NCI-H2081 treated with DMSO at 0.1 percent for 48 hours (cell line): ENCODE measurements around the gene UBA7.
"Not testable (repeated sequence)": the region's sequence is repeated elsewhere in the genome, so short reads cannot be mapped to it uniquely, and the experiment has no call there.

Source experiments
- DNase-seq: peaks from one replicate; lab custom pipeline; 2025; lab: John Stamatoyannopoulos, UW

The UBA7 gene

DNA sequence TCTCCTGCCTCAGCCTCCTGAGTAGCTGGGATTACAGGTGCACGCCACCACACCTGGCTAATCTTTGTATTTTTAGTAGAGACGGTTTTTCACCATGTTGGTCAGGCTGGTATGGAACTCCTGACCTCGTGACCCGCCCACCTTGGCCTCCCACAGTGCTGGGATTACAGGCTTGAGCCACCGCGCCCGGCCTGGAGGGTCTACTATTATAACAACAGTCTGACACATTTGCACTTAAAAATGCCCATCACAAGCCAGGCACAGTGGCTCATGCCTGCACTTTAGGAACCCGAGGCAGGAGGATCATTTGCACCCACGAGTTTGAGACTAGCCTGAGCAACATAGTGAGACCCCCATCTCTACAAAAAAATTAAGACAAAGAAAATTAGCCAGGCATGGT is 31.5 kb downstream of the UBA7 start:
- DNase-seq, result not testable (repeated sequence)

DNA sequence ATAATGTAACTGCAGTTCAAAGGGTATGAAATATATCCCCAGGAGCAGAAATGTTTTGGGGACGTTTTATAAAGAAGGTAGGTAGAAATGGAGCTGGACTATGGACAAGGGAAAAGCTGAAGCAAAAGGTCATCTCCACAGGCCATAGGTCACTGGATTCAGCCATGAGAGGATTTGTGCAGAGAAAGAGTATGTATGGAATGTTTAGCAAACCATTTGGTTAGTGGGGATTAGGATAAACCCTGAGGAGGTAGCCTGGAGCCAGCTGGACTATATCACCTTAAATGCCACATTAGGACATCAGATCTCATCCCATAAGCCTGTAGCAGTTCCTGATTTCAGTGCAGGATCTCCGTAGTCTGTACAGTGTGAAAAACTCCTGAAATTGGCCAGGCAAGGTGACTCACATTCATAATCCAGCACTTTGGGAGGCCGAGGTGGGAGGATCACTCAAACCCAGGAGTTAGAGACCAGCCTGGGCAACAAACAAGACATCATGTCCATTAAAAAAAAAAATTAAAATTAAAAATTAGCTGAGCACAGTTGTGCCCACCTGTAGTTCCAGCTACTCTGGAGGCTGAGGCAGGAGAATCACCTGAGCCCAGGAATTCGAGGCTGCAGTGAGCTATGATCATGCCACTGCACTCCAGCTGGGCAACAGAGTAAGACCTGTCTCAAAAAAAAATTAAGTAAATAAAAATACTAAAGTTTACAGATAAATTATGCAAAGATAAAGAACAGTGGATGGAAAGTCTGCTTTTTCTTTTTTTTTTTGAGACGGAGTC is 32.1 kb downstream of the UBA7 start:
- no peak for DNase-seq

DNA sequence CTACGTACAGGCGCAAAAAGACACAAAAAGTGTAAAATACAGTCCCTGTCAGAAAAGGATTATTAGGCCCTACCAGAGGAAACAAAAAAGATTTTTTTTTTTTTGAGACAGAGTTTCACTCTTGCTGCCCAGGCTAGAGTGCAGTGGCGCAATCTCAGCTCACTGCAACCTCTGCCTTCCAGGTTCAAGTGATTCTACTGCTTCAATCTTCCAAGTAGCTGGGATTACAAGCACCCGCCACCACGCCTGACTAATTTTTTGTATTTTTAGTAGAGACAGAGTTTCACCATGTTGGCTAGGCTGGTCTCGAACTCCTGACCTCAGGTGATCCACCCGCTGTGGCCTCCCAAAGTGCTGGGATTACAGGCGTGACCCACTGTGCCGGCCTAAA is 32.8 kb downstream of the UBA7 start:
- DNase-seq, result not testable (repeated sequence)

GRCh38 chr3:49780080-49780974 is 33.4 kb downstream of the UBA7 start:
- DNase-seq, result no peak

DNA sequence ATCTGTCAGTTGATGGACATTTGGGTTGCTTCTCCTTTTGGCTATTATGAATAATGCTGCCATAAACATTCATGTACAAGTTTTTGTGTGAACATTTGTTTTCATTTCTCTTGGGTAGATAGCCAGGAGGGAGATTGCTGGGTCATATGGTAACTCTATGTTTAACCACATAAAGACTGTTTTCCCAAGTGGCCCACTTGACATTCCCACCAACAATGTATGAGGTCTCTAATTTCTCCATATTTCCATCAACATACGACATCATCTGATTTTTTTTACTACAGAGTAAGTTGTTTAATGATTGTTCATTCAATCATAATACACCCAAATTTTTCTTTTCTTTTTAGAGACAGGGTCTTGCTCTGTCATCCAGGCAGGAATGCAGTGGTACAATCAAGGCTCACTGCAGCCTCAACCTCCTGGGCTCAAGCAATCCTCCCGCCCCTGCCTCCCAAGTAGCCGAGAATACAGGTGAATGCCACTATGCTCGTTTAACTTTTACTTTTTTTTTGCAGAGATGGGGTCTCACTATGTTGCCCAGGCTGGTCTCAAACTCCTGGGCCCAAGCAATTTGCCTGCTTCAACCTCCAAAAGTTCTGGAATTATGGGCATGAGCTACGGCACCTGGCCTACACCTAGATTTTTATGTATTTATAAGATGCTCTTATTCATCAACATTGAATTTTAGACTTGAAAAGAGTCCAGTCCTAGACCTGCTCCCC is 34.2 kb downstream of the UBA7 start:
- DNase-seq, result no peak

- DNase-seq, result not testable (repeated sequence)
Observed at GRCh38 chr3:49776101-49776500, 37.7 kb downstream of the UBA7 start.

DNA sequence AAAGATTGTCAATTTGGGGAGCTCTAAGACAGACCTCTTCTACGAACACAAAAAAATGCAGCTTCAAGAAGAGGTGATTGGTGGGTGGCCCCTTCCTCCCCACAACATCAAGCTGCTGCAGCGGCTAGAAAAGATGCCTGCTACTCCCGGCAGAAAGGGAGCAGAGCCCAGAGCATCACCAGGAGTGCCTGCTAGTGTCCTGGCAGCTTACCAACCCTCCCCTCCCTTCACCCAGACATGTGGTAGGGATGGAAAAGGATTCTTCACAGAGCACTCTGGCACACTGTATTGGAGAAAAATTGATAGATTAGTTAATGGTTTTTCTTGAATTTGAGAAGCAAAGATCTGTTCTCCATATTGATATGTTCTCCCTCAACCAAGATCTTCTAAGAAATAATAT is 38.2 kb downstream of the UBA7 start:
- DNase-seq, result no peak

DNA sequence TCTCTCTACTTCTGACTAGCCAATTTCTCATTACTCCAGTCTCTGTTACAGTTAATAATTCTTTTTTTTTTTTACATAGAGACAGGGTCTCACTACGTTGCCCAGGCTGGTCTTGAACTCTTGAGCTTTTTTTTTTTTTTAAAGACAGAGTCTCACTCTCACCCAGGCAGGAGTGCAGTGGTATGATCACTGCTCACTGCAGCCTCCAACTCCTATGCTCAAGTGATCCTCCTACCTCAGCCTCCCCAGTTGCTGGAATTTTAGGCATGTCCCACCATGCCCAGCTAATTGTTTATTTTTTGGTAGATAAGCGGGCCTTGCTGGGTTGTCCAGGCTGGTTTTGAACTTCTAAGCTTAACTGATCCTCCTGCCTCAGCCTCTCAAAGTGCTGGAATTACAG is 41.0 kb downstream of the UBA7 start:
- no peak for DNase-seq

GRCh38 chr3:49771340-49771938 is 42.3 kb downstream of the UBA7 start:
- DNase-seq, result no peak

GRCh38 chr3:49769926-49770325 is 43.8 kb downstream of the UBA7 start:
- DNase-seq, result no peak

DNA sequence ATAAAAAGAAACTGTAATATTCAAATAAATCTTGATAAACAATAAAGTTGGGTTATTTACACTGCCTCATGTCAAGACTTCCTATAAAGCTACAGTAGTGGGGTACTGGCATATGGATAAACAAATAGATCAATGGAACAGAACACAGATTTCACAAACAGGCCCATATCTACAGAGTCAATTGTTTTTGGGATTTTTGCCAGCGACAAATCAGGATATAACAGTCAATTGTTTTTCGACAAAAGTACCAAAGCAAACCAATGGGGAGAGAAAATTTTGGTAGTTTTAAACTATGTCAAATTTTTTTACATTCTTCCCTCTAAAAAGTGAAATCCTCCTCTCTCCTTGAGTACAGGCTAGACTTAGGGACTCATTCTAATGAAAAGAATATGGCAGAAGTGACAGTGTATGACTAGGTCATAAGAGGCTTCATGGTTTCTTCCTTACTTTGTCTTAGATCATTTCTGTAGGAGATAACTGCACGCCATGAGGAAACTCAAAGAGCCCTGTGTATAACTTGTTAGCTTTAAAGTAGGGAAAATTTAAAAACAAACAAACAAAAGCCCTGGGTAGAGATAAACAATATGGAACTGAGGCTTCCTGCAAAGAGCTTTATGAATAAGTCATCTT is 44.4 kb downstream of the UBA7 start:
- DNase-seq, result no peak

GRCh38 chr3:49763981-49764380 is 49.8 kb downstream of the UBA7 start:
- DNase-seq, result no peak

- no peak for DNase-seq
Observed at GRCh38 chr3:49761661-49762060, 52.1 kb downstream of the UBA7 start.

GRCh38 chr3:49759226-49759625 is 54.5 kb downstream of the UBA7 start:
- DNase-seq, result no peak

DNA sequence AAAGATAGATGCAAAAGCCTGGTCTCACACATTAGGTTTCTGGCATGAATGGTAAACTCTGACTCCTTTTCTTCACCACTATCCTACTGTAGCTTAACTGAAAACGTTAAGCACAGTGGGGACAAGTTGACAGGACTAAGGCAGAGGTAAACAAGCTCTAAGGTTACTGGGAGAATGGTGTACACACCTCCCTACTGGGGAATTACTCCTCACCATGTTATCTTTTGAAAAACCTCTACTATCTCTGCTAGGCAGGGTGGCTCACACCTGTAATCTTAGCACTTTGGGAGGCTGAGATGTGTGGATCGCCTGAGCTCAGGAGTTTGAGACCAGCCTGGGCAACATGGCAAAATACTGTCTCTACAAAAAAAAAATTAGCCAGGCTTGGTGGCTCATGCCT is 56.6 kb downstream of the UBA7 start:
- DNase-seq, result no peak

GRCh38 chr3:49756036-49756435 is 57.7 kb downstream of the UBA7 start:
- no peak for DNase-seq
